Dermis blood vessel endothelial cell (primary cell): ENCODE data around the gene SIT1. TPM values are rescaled to one million over a fixed set of nuclear protein-coding genes. Genes with fewer than 3 reads are reported as not detected.

Experiments
- DNase-seq: peaks from one replicate; pipeline ENCODE4 v3.0.0; 2010
- total RNA-seq: library from RNA; depleted of rRNA; stranded (reverse); fragments of >200 nt; gene quantifications from 2 replicates; pipeline ENCODE4 v1.2.3, GENCODE V29; 2014

Gene SIT1, protein sequence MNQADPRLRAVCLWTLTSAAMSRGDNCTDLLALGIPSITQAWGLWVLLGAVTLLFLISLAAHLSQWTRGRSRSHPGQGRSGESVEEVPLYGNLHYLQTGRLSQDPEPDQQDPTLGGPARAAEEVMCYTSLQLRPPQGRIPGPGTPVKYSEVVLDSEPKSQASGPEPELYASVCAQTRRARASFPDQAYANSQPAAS
- total RNA-seq: not detected in 2 replicates

DNA sequence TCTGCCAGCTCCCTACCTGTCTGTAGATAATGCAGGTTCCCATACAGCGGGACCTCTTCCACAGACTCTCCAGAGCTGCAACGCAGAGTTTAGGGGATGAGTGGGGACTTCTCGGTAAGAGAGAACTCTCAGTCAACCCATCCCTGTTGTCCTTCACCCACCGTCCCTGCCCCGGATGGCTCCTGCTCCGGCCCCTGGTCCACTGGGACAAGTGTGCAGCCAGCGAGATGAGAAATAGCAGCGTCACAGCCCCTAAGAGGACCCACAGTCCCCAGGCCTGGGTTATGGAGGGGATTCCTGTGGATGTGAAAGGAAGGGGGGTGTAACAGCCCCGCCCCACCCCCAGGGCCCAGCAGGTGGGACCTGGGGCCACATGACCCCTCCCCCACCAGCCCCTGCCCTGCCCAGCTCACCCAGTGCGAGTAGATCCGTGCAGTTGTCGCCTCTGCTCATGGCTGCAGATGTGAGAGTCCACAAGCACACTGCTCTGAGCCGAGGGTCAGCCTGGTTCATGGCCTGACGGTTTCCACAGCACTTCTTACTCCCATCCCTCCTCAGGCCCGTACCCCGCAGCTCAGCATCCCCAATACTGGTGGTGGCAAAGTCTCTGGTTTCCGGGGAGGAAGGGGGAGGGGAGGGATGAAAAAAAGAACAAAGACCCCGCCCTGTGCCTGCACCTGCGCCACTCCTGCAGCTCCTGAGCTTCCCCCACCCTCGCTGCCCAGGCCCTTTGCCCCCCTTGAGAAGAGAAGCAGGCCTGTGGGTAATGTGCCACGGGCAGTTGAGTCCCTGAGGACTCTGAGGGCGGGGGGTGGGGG lies at the start of gene SIT1:
Gene SIT1 (minus strand): TSS at position 591 of the 818 bp plus-strand sequence. CDS start 78 bp downstream, at position 513.
- DNase-seq: no peak

DNA sequence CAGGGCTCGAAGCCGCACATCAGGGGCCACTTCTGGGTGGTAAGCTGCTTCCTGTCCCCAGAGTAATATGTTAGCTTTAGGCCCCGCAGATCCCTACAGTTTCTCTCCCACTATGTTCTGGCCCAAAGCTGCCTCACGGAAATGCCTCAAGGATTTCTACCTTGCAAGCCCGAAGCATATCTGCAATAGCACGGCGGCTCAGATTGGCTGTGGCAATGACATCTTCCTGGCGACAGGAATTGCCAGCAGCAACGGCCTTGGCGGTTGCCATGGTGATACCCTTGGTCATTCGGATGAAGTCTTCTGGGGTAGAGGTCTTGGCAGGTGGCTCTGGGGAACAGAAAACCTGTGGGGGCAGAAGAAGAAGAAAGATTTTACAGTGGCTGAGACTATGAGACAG lies 49.3 kb upstream of the SIT1 start:
- no peak for DNase-seq

DNA sequence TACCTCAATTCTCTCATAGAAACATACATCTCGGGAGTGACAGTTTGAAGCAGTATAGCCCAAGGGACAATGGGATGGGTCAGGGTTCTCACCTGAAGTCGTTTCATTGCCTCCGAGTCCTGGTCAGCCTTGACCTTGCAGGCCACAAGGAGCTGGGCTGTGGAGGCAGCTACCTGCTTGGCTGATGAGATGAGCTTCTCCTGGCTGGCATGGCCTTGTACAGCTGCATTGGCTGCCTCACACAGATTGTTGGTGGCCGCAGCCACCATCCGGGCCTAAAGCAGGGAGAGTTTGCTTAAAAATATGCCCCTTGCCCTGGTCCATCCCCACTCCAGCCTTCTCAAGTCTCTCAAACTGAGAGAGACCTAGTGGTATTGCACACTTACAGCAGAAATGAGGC lies 47.5 kb upstream of the SIT1 start:
- no peak for DNase-seq

GRCh38 chr9:35697486-35697885 lies 46.8 kb upstream of the SIT1 start:
- no peak for DNase-seq

DNA sequence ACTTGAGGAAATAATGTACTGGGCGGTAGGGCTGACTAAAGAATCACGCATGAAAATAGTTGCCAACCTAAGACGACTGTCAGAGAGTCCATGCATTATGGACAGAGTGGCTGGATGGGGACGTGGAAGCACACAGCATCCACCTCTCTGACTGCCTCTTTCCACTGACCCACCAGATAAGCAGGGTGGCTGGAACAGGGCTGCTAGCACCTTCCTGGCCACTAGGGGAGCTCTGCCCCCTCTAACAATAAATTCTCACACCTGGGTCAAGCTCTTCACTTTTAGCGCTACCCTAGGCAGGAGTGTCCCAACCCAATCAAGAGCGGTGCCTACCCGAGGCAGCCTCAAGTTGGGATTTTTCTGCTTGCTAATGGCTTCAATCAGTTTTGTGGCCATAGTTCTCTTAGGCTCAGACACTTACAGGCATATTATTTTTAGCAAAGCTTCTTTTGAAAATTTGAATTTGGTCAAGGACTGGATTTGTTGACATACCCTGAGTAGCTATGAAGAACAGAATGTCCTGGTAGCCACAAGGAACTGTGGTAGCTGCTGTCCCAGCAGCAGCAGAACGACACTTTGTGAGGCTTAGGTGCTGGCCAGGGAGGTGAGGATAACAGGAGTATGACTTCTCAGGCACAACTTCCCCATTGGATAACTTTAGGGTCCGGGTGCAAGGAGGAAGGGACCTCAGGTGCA lies 45.9 kb upstream of the SIT1 start:
- DNase-seq: peak; percentile 74

DNA sequence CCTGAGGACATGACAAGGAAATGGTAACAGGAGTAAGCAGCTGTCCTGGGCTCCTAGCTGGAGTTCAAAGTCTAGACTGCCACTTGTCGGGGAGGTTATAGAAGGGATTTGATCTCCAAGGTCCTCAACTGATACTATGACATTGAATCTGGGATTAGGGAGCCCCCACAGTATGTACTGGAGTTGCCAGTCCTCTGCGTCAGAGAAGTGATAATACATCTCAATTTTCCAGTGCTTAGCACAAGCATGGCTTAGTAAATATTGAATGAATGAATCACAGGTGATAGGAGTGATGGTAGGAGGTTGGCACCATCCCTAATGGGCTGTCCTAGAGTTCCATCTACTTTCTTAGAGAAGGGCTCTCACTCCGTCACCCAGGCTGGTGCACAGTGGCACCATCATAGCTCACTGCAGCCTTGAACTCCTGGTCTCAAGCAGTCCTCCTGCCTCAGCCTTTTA lies 45.2 kb upstream of the SIT1 start:
- no peak for DNase-seq

- DNase-seq: no peak
Measured at GRCh38 chr9:35691757-35692301, 41.1 kb upstream of the SIT1 start.

DNA sequence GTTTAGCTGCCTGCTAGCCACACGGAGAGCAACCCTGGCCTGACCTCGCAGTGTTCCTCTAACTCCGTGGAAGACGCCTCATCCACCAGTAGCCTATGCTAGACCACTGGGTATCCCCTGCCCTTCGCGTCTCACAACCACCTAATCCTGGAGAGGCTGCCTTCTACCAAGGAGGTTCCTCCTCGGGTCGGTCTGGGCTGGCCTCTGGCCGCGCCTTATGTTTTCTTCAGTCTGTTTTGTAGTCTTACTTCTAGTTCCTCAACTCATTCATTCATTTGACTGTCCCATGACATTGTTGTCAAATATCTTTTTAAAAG lies 40.6 kb upstream of the SIT1 start:
- no peak for DNase-seq

DNA sequence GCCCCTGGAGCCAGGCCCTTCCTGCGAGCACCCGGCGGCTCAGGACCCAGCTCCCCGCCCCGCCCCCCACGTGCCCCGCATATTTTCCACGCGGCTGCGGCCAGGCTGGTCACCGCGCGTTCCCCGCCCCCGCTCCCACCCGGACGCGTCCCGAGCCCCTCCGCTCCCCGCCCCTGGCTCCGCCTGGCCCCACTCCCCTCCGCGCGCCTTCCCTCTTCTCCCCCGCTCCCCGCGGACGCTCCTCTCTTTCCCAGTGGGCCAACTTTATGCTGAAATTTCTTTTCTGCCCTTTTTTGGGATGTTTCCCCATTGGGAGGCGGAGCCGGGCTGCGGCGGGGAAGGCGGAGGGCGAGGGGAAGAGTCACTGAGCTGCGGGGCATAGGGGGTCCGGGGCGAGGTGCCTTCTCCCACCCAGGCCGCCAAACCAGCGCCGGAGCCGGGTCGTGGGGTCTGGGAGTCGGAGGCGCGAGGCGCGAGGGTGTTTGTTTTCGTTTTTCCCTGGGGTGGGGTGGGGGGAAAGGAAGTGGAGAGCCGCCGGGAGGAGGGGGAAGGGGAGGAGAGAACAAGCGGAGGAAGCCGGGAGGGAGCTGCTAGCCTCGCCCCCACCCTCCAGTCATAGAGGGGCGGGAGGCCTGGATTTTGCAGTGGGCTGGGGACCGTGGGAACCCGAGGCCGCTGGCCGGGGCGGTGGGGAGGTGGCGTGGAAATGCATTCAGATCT lies 40.0 kb upstream of the SIT1 start:
- peak; percentile 73 for DNase-seq

- no peak for DNase-seq
Measured at GRCh38 chr9:35690294-35690613, 39.5 kb upstream of the SIT1 start.

GRCh38 chr9:35689542-35690293 lies 39.0 kb upstream of the SIT1 start, which contains the start of gene TPM2:
Gene TPM2, minus strand, starts transcription at chr9:35689925. Its CDS starts 108 bp downstream, at chr9:35689817.
- no peak for DNase-seq

GRCh38 chr9:35688558-35689541 lies 38.1 kb upstream of the SIT1 start:
- peak; percentile 59 for DNase-seq

DNA sequence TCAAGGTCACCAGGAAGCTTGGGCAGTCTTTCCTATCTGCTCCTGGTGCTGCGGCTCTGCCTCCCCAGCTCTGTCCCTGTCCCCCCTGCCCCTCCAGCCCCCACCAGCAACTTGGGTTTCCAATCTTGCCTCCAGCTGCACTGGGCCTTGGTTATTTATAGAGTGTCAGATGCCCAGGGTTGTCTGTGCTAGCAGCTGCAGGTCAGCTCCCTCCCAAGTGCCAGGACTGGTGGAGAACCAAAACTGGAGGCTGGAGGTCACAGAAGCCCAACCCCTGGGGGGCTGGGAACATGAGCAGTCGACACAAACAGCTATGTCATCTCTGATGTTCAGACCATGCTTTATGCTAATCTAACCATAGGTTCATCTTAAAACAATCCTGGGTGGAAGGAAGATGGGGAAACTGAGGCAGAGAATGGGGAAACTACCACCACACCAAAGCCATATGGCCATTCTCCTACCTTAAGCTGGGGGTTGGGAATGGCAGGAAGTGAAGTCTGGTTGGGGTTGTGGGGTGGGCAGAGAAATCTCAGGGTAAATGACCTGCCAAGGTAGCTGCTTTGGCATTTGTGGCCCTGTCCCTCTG lies 37.3 kb upstream of the SIT1 start:
- DNase-seq: no peak

DNA sequence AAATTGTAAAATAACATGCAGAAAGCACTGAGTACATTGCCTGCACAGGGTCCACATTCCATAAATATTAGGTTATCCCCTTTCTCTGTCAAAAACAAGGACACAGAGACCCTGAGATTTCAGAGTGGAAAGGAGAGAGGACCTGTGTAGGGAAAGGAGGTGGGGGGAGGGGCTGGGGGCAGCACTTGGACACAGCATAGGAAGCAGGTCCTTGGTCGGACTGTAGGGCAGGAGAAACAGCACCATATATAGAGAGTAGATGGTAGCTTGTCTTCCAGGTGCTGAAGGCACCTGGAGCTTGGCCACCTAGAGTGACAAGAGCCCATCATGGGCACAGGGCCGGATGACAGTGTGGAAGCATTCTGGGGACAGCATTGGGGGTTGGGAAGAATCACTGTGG lies 36.6 kb upstream of the SIT1 start:
- no peak for DNase-seq

DNA sequence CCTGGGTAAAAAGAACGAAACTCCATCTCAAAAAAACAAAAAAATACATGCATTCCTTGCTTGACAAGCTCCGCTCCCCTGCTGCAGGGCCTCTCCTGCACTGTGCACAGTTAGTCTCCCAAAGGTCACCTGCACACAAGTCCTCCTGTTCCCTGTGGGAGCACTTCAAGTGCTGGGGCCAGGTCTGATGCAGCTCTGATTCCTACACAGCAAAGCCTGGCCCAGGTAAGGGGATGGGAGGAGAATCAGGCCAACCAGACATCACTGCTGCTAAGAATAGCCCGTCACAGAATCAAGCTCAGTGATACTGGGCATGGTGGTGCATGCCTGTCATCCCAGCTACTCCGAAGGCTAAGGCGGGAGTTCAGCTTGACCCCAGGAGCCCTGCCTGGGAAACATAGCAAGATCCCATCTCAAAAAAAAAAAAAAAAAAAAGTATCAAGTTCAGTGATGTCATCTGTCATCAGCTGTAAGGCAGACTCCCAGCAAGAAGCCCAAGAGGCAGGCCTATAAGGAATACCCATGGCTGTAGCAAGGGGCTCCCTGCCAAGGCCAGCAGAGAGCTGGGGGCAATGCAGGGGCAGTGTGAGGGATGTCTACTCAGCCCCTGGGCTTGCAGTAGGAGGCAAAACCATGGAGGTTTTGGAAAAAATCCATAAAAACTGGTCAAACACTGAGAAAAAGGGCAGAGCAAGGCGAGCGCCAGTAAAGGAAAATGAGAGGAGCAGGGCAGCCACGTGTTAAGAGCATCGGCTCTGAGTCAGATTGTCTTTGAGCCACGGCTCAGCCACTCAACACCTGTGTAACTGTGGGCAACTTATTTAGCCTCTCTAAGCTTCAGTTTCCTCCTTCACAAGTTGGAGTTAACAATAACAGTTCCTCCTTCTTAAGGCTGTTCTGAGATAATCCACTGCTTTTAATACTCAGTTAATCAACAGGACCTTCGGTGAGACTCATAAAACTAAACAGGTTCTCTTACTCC lies 35.8 kb upstream of the SIT1 start:
- DNase-seq: no peak

GRCh38 chr9:35685506-35685905 lies 34.8 kb upstream of the SIT1 start:
- no peak for DNase-seq

DNA sequence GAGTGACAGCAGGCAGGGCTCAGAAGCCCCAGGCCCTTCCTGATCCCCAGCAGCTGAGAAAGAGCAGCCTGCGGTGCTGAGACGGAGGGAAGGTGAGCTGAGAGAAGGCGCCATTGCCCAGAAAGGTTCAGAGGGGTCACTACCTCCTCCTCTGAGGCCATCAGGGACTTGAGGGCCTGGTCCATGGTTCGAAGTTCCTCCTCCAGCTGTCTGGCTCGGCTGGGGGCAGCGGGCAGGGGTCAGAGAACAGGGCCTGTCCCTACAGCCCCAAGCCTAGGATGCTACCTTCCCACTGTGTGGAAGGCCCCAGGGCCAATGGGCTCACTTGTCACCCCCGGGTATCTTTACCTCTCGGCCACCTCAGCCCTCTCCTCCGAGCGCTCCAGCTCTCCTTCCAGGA lies 34.2 kb upstream of the SIT1 start:
- DNase-seq: no peak

GRCh38 chr9:35683323-35683722 lies 32.6 kb upstream of the SIT1 start:
- no peak for DNase-seq
